COR-L47 (cell line): ENCODE data around the gene IVD.

Source experiments
- DNase-seq: peaks from one replicate; lab custom pipeline; 2025; lab: John Stamatoyannopoulos, UW

IVD gene

DNA sequence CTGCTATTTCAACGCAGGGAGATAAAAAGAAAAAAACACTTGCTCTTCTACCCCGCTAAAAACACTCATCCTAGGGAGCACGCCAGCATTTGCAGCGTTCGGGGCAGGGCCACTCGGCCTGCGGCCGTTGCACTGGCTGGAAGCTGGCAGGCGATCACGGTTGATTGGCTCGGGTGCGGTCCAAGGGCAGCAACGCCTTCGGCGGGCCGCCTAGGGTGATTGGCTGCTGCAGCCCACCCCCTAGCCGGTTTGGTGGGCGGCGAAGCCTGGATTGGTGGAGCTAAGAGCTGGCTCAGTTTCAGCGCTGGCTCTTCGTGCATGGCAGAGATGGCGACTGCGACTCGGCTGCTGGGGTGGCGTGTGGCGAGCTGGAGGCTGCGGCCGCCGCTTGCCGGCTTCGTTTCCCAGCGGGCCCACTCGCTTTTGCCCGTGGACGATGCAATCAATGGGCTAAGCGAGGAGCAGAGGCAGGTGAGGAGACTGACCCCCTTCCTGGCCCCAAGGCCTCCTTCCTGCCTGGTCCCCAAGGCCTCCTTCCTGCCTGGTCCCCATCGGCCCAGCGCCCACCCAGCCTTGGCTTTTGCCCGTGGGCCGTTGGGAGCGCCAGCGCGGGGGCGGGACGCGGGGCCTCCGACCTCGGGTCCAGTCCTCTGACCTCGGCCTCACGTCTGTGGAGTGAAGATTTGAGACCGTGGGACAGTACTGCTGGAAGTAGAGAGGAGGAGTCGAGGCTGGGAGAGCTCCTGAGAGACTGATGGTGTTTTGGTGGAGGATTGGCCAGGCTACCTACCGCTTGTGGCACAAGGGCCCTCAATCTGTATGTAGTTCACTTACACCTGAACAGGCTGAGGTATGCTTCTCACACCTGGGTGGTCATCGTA, at the start of gene IVD:
IVD (plus strand) TSS at position 295 of the 881 bp plus-strand sequence; CDS start at position 328, 33 bp downstream.
- DNase-seq = peak; percentile 95

DNA sequence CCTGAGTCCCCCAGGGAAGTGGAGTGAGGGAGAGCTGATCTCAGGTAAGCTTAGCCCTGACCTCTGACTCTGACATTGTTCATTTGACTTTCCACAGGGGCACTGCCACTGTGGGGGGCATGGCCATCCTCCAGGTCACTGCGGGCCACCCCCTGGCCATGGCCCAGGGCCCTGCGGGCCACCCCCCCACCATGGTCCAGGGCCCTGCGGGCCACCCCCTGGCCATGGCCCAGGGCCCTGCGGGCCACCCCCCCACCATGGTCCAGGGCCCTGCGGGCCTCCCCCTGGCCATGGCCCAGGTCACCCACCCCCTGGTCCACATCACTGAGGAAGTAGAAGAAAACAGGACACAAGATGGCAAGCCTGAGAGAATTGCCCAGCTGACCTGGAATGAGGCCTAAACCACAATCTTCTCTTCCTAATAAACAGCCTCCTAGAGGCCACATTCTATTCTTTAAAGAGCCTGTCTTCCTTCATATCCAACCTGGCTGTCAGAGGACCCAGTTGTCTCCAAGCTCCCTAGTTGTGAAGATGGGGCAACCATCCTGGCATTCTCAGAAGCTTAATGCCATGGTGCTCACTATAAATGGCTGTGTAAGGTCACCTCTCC, 49.5 kb upstream of the IVD start:
- DNase-seq = no peak

- no peak for DNase-seq
Observed at GRCh38 chr15:40357246-40357645, 48.3 kb upstream of the IVD start.

DNA sequence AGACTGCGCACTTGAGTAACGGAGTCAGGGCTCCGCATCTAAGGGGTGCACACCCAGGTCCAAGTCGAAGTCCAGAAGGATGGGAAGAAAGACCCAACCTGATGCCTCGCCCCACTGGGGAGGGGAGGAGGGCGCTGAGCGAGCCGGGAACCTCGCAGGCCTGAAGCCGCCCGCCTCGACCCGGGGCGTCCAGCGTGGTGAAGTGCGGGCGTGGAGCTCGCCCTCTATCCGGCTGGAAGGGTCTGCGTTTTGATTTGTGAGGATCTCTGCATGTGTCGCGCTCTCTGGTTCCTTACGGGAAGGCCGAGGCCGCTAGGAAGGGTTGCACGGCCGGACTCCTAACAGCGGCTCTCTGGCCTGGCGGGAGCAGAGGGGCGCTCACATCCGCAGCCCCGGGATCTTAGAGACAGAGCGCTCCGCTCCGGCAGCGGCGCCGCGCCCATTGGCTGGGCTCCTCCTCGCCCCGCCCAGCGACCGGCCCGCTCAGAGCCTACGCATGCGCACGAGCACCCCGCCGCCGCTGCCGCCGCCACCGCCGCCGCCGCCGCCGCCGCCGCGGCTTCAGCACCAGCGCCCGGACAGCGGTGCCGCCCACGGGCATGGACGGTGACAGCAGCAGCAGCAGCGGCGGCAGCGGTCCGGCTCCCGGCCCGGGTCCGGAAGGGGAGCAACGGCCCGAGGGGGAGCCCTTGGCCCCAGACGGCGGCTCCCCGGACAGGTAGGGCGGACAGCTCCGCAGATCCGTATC, 47.7 kb upstream of the IVD start, which contains the start of gene DISP2:
DISP2 (plus strand) TSS at position 497 of the 748 bp plus-strand sequence; CDS start at position 600, 103 bp downstream.
- peak; percentile 88 for DNase-seq

GRCh38 chr15:40358471-40359353, 46.9 kb upstream of the IVD start:
- DNase-seq = peak; percentile 25

- no peak for DNase-seq
Observed at GRCh38 chr15:40360015-40360414, 45.6 kb upstream of the IVD start.

GRCh38 chr15:40361640-40362039, 44.0 kb upstream of the IVD start:
- no peak for DNase-seq

GRCh38 chr15:40363611-40364010, 42.0 kb upstream of the IVD start:
- no peak for DNase-seq

DNA sequence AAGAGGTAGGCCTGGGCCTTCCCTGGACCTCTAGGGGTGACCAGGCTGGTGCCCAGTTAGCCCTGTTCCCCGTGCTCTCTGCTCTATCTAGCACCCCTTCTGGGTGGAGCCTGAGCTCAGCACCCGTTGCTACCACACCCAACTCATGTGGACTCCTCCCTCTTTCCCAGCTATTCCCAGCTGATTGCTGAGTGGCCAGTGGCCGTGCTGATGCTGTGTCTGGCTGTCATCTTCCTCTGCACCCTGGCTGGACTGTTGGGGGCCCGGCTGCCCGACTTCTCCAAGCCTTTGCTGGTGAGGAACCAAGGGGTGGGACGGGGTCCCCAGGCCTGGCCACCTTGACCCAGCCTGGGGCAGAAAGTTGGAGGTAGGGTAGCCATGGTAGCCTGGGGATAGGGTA, 41.3 kb upstream of the IVD start:
- no peak for DNase-seq

DNA sequence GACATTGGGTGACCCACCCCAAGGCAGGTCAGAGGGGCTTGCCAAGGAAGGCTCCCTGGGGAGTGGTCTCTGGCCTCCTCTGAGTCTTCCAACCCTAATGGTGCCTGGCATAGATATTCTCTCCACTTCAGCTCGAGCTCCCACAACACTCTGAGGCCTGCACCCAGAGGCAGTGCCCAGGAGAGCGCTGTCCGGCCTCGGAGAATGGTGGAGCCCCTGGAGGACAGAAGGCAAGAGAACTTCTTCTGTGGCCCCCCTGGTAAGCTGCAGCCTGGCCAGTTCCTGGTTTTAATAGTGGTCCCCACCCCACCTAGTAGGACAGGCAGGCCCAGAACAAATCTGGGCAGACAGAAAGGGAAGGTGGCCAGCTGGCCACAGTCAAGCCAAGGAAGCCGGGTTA, 40.6 kb upstream of the IVD start:
- no peak for DNase-seq

DNA sequence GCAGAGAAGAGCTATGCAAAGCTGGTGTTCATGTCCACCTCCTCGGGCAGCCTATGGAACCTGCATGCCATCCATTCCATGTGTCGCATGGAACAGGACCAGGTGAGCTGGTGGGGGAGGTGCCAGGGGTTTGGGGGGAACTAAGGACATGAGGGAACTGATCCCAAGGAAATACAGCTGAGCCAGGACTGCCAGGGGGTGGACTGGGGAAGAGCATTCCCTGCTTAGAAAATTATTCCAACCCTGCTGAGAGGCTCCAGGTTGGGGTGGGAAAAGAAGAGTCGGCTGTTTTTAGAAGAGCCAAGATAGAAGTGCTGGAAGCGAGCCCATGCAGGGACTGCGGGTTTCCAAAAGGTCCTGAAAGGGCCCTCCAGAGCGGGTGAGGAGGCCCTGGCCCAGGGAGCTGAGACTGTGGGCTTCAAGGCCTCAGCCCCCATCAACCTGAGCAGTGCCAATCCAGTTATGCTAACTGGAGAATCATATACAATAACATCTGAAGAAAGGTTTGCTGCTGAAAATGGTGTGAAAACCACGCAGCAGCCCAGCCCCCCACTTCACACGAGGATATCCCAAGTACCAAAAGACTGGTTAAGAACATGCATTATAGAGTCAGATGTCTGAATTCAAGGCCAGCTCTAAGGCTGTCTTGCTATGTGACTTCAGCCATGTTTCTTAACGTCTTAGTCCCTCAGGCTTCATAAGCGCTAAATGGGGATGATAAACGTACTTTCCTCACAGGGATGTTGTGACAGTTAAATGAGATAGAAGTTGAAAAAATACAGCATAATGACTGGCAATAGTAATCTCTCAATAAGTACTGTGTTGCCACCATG, 39.8 kb upstream of the IVD start:
- no peak for DNase-seq

DNA sequence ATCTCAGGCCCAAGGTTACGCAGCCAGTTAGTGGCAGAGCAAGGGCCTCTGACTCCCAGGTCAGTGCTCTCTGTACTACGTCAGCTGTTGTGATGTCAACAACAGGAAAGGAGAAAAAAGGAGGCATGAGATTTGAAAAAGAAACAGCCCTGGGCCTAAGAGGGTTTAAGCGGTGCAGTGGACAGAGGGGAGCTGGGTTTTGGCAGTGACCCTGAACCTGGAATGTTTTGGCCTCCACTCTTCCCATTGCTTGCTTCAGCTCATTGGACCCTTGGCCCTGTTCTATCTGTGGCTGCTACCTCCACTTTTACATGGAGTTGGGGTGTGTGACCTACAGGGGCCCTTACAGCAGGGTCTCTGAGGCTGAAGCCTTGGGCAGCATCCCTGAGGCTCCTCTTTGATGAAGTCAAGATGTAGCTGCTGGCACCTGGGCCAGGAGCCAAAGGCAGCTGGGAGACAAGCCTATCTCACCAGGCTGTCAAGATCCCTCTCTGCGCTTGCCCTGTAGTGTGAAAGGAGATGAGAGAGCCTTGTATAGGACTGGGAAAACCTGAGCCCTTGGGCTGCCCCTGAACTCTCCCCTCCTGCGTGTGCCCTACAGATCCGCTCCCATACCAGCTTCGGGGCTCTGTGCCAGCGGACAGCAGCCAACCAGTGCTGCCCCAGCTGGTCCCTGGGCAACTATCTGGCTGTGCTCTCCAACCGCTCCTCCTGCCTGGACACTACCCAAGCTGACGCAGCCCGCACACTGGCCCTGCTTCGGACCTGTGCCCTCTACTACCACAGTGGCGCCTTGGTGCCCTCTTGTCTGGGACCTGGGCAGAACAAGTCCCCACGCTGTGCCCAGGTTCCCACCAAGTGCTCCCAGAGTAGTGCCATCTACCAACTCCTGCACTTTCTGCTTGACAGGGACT, 38.9 kb upstream of the IVD start:
- no peak for DNase-seq

DNA sequence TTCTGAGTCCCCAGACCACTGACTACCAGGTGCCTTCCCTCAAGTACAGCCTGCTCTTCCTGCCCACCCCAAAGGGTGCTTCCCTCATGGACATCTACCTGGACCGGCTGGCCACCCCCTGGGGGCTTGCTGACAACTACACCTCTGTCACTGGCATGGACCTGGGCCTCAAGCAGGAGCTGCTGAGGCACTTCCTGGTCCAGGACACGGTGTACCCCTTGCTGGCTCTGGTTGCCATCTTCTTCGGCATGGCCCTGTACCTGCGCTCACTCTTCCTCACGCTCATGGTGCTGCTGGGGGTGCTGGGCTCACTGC, 38.3 kb upstream of the IVD start:
- no peak for DNase-seq

- DNase-seq = no peak
Observed at GRCh38 chr15:40367686-40368611, 37.6 kb upstream of the IVD start.

DNA sequence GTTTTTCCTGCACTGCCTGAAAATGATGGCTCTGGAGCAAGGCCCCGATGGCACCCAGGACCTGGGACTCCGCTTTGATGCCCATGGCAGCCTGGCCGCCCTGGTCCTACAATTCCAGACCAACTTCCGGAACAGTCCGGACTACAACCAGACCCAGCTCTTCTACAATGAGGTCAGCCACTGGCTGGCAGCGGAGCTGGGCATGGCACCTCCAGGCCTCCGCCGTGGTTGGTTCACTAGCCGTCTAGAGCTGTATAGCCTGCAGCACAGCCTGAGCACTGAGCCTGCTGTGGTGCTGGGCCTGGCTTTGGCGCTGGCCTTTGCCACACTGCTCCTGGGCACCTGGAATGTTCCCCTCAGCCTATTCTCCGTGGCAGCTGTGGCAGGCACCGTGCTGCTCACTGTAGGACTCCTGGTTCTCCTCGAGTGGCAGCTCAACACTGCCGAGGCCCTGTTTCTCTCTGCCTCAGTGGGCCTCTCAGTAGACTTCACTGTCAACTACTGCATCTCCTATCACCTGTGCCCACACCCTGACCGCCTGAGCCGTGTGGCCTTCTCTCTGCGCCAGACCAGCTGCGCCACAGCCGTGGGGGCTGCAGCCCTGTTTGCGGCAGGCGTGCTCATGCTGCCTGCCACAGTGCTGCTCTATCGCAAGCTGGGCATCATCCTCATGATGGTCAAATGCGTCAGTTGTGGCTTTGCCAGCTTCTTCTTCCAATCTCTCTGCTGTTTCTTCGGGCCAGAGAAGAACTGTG, 36.7 kb upstream of the IVD start:
- DNase-seq = no peak

- no peak for DNase-seq
Observed at GRCh38 chr15:40369474-40369869, 36.1 kb upstream of the IVD start.

- DNase-seq = no peak
Observed at GRCh38 chr15:40369971-40370370, 35.6 kb upstream of the IVD start.

DNA sequence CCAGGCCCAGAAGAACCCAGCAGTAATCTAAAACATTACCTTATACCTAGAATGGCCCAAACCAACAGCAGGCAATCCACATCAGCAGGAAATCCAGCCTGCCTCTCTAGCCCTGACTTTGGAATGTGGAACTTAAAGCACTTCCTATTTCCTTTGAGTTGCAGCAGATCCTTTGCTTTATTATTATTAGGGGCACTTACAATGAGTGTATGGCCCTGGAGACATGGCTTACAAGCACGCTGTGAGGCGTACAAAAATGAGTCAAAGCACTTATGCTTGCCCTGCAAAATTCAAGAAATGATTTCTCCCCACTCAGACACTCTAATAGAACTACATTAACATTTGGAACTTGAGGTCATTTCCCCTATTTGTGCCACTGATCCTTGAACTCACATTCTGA, 32.6 kb upstream of the IVD start:
- DNase-seq = no peak
